ENCODE results near the gene NRIP2.

Gene NRIP2

GRCh38 chr12:2833810-2834209 is 1.0 kb downstream of the NRIP2 start:
- H3K4me3 ChIP-seq (replicated peaks in 1 of 2; ENCODE audit: low read depth in 2 of 2, low read length in 2 of 2) = no peak overlapping the region
- no peak for TF ChIP-seq CTCF (IDR thresholded peaks at IDR 0.05; ENCODE audit: low read depth, low read length)
- DNase-seq (ENCODE audit: low read depth in 2 of 2) = peak in 1 of 2 donors; percentile 42

GRCh38 chr12:2833327-2833726 is 1.5 kb downstream of the NRIP2 start:
- H3K4me3 ChIP-seq (replicated peaks in 1 of 2; ENCODE audit: low read depth in 2 of 2, low read length in 2 of 2) = no peak overlapping the region
- DNase-seq (ENCODE audit: low read depth in 2 of 2) = no peak
- TF ChIP-seq CTCF (IDR thresholded peaks at IDR 0.05; ENCODE audit: low read depth, low read length) = no peak

DNA sequence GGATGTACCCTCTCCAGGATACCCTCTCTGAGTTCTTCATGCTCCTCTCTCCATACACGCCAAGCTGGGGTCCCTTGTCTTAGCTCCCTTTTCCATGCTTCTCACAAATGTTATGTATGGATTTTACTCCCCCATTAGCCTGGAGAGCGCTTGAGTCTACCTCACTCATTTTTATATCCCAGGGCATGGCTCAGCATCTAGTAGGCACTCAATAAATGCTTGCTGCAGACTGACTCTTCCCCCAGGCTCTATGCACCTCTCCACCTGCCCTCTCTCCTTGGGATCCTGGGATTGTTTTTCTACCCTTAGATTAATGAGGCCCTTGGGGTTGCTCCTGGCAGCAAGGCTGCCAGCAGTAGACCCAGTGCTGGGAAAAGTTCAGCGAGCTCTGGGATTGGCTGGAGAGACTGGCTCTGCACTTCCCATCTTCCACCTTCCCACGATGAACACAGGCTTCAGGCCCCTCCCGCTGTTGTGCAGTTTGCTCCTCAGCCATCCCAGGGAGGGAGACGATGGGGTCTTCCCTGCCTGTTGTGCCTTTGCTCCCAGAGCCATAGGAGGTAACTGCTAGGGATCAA is 2.2 kb downstream of the NRIP2 start:
- no peak for TF ChIP-seq CTCF (IDR thresholded peaks at IDR 0.05; ENCODE audit: low read depth, low read length)
- no peak overlapping the region for H3K4me3 ChIP-seq (replicated peaks in 1 of 2; ENCODE audit: low read depth in 2 of 2, low read length in 2 of 2)
- DNase-seq (ENCODE audit: low read depth in 2 of 2) = no peak

GRCh38 chr12:2829275-2829674 is 5.6 kb downstream of the NRIP2 start:
- no peak for TF ChIP-seq CTCF (IDR thresholded peaks at IDR 0.05; ENCODE audit: low read depth, low read length)
- no peak for DNase-seq (ENCODE audit: low read depth in 2 of 2)

GRCh38 chr12:2826721-2827515 is 7.9 kb downstream of the NRIP2 start:
- no peak overlapping the region for H3K4me3 ChIP-seq (replicated peaks in 1 of 2; ENCODE audit: low read depth in 2 of 2, low read length in 2 of 2)
- DNase-seq (ENCODE audit: low read depth in 2 of 2) = no peak
- TF ChIP-seq CTCF (IDR thresholded peaks at IDR 0.05; ENCODE audit: low read depth, low read length) = no peak

More at GRCh38 chr12:2829275-2829674, 5.6 kb downstream of the NRIP2 start:
- no peak overlapping the region for H3K4me3 ChIP-seq (replicated peaks in 1 of 2; ENCODE audit: low read depth in 2 of 2, low read length in 2 of 2)

- DNase-seq (ENCODE audit: low read depth in 2 of 2) = no peak
- no peak overlapping the region for H3K4me3 ChIP-seq (replicated peaks in 1 of 2; ENCODE audit: low read depth in 2 of 2, low read length in 2 of 2)
- no peak for TF ChIP-seq CTCF (IDR thresholded peaks at IDR 0.05; ENCODE audit: low read depth, low read length)
Measured at GRCh38 chr12:2826036-2826435, 8.8 kb downstream of the NRIP2 start.
